MM.1S (cell line): ENCODE results near the gene TPBGL.
A peak's percentile ranks its signal among the peaks of the same experiment; 100 is the strongest.

Source experiments
- DNase-seq: peaks from one replicate; pipeline ENCODE4 v3.0.0-alpha.2; 2015
- H2AFZ ChIP-seq: fragments of 300-600 bp; sonication (generic); 2 replicates; pipeline ENCODE4 v1.6.0; 2016; ENCODE audit warnings: antibody characterized with exemption, low read length
- H3F3A ChIP-seq: fragments of 300-600 bp; sonication (generic); 2 replicates; pipeline ENCODE4 v1.6.1; 2016; ENCODE audit warnings: mild to moderate bottlenecking, antibody characterized with exemption, low read length, moderate library complexity, mixed read lengths; ENCODE audit not compliant: insufficient read depth
- H3K27ac ChIP-seq: fragments of 300-600 bp; sonication (generic); 2 replicates; pipeline ENCODE4 v1.5.1; 2016; ENCODE audit warnings: mild to moderate bottlenecking, low read length
- H3K27me3 ChIP-seq: fragments of 300-600 bp; sonication (generic); replicated peaks from 2 replicates; pipeline ENCODE4 v1.6.0; 2016; ENCODE audit warnings: low read length; ENCODE audit not compliant: insufficient read depth
- H3K36me3 ChIP-seq: fragments of 300-600 bp; sonication (generic); replicated peaks from 2 replicates; pipeline ENCODE4 v1.6.1; 2016; ENCODE audit warnings: mild to moderate bottlenecking, low read length, mixed read lengths; ENCODE audit not compliant: insufficient read depth
- H3K4me1 ChIP-seq: fragments of 300-600 bp; sonication (generic); 2 replicates; pipeline ENCODE4 v1.6.1; 2016; ENCODE audit warnings: low read length, mixed read lengths
- H3K4me2 ChIP-seq: fragments of 300-600 bp; sonication (generic); 2 replicates; pipeline ENCODE4 v1.6.0; 2016; ENCODE audit warnings: low read depth, low read length
- H3K4me3 ChIP-seq: fragments of 300-600 bp; sonication (generic); 2 replicates; pipeline ENCODE4 v1.5.1; 2016; ENCODE audit warnings: low read length, mixed read lengths
- H3K79me2 ChIP-seq: fragments of 300-600 bp; sonication (generic); 2 replicates; pipeline ENCODE4 v1.6.1; 2016; ENCODE audit warnings: mixed run types, low read length, mixed read lengths
- H3K9ac ChIP-seq: fragments of 300-600 bp; sonication (generic); 2 replicates; pipeline ENCODE4 v1.6.1; 2016; ENCODE audit warnings: low read length, mixed read lengths
- H3K9me2 ChIP-seq: fragments of 300-600 bp; sonication (generic); replicated peaks from 2 replicates; pipeline ENCODE4 v1.6.1; 2016; ENCODE audit warnings: mild to moderate bottlenecking, low read length, mixed read lengths; ENCODE audit not compliant: insufficient read depth
- H3K9me3 ChIP-seq: fragments of 300-600 bp; sonication (generic); replicated peaks from 2 replicates; pipeline ENCODE4 v1.6.1; 2016; ENCODE audit warnings: mild to moderate bottlenecking, low read length, mixed read lengths; ENCODE audit not compliant: insufficient read depth
- H4K20me1 ChIP-seq: fragments of 300-600 bp; sonication (generic); 2 replicates; pipeline ENCODE4 v1.6.1; 2016; ENCODE audit warnings: mild to moderate bottlenecking, low read length, moderate library complexity, mixed read lengths; ENCODE audit not compliant: insufficient read depth
- EZH2 ChIP-seq: fragments of 300-600 bp; sonication (generic); optimal IDR thresholded peaks from 2 replicates; pipeline ENCODE3; 2017; ENCODE audit warnings: low read depth, mild to moderate bottlenecking, antibody characterized with exemption, low read length, mixed read lengths
- EZH2phosphoT487 ChIP-seq: fragments of 300-600 bp; sonication (generic); IDR thresholded peaks from 2 replicates; pipeline ENCODE4 v1.6.1; 2018; ENCODE audit warnings: antibody characterized with exemption, low read length
- TF ChIP-seq, protein P1 (sequence below): fragments of 300-600 bp; sonication (generic); IDR thresholded peaks from 2 replicates; pipeline ENCODE4 v1.5.1; 2016; ENCODE audit warnings: antibody characterized with exemption, low read length, mixed read lengths

The TPBGL gene

DNA sequence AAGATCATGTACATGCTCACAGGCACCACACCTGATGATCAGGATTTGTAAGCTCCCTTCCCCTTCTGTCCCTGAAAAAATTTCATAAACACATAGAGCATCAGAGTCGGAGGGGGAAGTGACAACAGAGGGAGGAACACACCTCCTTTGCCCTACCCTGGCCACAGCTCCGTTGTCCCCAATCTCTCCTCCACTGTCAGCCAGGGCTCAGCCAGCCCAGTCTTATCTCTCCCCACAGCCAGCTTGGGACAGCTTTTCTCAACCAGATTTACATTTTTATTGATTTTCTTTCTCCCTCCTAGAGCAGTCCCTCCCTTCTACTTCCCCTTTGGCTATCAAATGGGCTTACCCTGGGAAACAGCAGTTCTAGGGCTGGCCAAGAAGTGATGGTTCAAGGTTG lies 32.1 kb upstream of the TPBGL start:
- H3K27ac ChIP-seq: no peak overlapping the region
- peaks cover 14% of the 10 kb centered on the region; the same call in 1 of the 2 replicates for H3K27me3 ChIP-seq
- no peaks in the 10 kb centered on the region for H3K9me3 ChIP-seq
- H3K4me2 ChIP-seq: no peak overlapping the region
- H3K4me1 ChIP-seq: no peaks in the 10 kb centered on the region
- H3K79me2 ChIP-seq: no peaks in the 10 kb centered on the region
- no peaks in the 10 kb centered on the region for H3F3A ChIP-seq
- H4K20me1 ChIP-seq: no peaks in the 10 kb centered on the region
- H3K9ac ChIP-seq: no peak overlapping the region
- H3K4me3 ChIP-seq: no peak overlapping the region
- H3K36me3 ChIP-seq: no peaks in the 10 kb centered on the region
- no peaks in the 10 kb centered on the region for H3K9me2 ChIP-seq
- TF ChIP-seq EZH2phosphoT487 (no peak), EZH2 (no peak)
- TF ChIP-seq, protein P1, sequence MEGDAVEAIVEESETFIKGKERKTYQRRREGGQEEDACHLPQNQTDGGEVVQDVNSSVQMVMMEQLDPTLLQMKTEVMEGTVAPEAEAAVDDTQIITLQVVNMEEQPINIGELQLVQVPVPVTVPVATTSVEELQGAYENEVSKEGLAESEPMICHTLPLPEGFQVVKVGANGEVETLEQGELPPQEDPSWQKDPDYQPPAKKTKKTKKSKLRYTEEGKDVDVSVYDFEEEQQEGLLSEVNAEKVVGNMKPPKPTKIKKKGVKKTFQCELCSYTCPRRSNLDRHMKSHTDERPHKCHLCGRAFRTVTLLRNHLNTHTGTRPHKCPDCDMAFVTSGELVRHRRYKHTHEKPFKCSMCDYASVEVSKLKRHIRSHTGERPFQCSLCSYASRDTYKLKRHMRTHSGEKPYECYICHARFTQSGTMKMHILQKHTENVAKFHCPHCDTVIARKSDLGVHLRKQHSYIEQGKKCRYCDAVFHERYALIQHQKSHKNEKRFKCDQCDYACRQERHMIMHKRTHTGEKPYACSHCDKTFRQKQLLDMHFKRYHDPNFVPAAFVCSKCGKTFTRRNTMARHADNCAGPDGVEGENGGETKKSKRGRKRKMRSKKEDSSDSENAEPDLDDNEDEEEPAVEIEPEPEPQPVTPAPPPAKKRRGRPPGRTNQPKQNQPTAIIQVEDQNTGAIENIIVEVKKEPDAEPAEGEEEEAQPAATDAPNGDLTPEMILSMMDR: no peak
- DNase-seq: no peak
- no peak overlapping the region for H2AFZ ChIP-seq

DNA sequence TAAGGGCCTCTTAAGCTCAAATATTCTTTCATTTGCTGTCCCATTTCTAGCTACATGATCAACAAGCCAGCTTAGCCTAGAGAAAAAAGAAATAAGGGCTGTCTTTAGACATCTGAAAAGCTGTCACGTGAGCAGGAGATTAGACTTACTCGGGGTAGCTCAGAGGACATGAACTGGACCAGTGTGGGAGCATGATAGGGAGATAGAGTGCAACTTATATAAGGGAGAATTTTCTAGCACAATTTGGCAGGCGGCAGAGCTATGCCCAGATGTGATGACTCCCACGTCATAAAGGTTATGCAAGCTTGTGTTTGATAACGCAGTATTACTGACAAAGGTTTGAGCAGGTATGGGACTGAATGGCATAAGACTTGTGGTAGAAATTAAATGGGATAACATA lies 28.2 kb upstream of the TPBGL start:
- no peak overlapping the region for H3K4me3 ChIP-seq
- no peaks in the 10 kb centered on the region for H3K36me3 ChIP-seq
- no peak overlapping the region for H3K9ac ChIP-seq
- TF ChIP-seq, protein P1: no peak
- TF ChIP-seq EZH2phosphoT487: no peak
- TF ChIP-seq EZH2: no peak
- H3K79me2 ChIP-seq: no peaks in the 10 kb centered on the region
- no peak overlapping the region for H3K27ac ChIP-seq
- no peak overlapping the region for H2AFZ ChIP-seq
- H3K4me2 ChIP-seq: no peak overlapping the region
- H3F3A ChIP-seq: no peaks in the 10 kb centered on the region
- H4K20me1 ChIP-seq: no peaks in the 10 kb centered on the region
- DNase-seq: no peak
- H3K4me1 ChIP-seq: no peaks in the 10 kb centered on the region
- H3K27me3 ChIP-seq: peaks cover 16% of the 10 kb centered on the region; the same call in 1 of the 2 replicates
- no peaks in the 10 kb centered on the region for H3K9me3 ChIP-seq
- H3K9me2 ChIP-seq: no peaks in the 10 kb centered on the region

DNA sequence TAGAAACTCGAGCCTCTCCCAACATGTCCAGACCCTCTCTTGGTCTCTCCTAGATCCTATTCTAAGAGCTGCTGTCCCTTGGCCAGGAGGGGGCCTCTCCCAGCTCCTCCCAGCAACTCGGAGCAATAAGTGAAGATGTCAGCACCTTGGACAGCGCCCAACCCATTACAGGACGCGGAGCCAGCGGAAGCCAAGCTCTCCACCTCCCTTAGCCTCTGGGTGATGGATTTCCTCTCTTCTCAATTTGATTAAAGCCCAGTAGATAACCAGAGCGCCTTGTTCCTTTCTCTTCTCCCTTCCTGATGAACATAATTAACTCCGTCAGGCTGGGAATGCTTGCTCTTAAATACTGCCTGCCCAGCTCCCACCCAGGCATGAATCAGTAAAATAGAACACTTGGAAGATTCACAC lies 26.2 kb upstream of the TPBGL start:
- H3K36me3 ChIP-seq: no peaks in the 10 kb centered on the region
- TF ChIP-seq, protein P1: peak; percentile 47
- no peak for TF ChIP-seq EZH2phosphoT487
- H3K9ac ChIP-seq: no peak overlapping the region
- no peaks in the 10 kb centered on the region for H3F3A ChIP-seq
- no peaks in the 10 kb centered on the region for H3K9me2 ChIP-seq
- H3K4me1 ChIP-seq: no peaks in the 10 kb centered on the region
- peak; percentile 75 for DNase-seq
- no peaks in the 10 kb centered on the region for H3K9me3 ChIP-seq
- H3K27ac ChIP-seq: no peak overlapping the region
- H2AFZ ChIP-seq: no peak overlapping the region
- peaks cover 4% of the 10 kb centered on the region; the same call in 1 of the 2 replicates for H3K27me3 ChIP-seq
- no peak overlapping the region for H3K4me2 ChIP-seq
- no peaks in the 10 kb centered on the region for H3K79me2 ChIP-seq
- no peaks in the 10 kb centered on the region for H4K20me1 ChIP-seq
- H3K4me3 ChIP-seq: no peak overlapping the region
